SU-DHL-6 (cell line): ENCODE data around the gene ANKS1A.
"Not testable (repeated sequence)": the region's sequence is repeated elsewhere in the genome, so short reads cannot be mapped to it uniquely, and the experiment has no call there.

Source experiments
- H2AFZ ChIP-seq: fragments of 200-600 bp; sonication (generic); 2 replicates; pipeline ENCODE4 v1.6.1; 2014; ENCODE audit warnings: low read depth, mild to moderate bottlenecking, moderate library complexity, mixed read lengths, antibody characterized with exemption, low read length; ENCODE audit not compliant: severe bottlenecking
- H3F3A ChIP-seq: fragments of 200-600 bp; shearing (Covaris generic); 2 replicates; pipeline ENCODE4 v1.6.0; 2016; ENCODE audit warnings: antibody characterized with exemption, mild to moderate bottlenecking; ENCODE audit not compliant: insufficient read depth
- H3K27ac ChIP-seq: fragments of 200-600 bp; sonication (generic); 2 replicates; pipeline ENCODE4 v1.5.1; 2016; ENCODE audit warnings: low read depth, mild to moderate bottlenecking, low read length, moderate library complexity, mixed read lengths
- H3K27me3 ChIP-seq: fragments of 200-600 bp; sonication (generic), shearing (Covaris generic); 2 replicates; pipeline ENCODE4 v1.6.0; 2014; ENCODE audit warnings: mild to moderate bottlenecking, low read length
- H3K36me3 ChIP-seq: fragments of 200-600 bp; sonication (generic); 2 replicates; pipeline ENCODE4 v1.6.1; 2014; ENCODE audit warnings: mild to moderate bottlenecking, low read length, mixed read lengths
- H3K4me2 ChIP-seq: fragments of 300-600, 200-600 bp; shearing (Covaris generic), sonication (generic); 2 replicates; pipeline ENCODE4 v1.6.0; 2014; ENCODE audit warnings: low read length, low read depth, mild to moderate bottlenecking; ENCODE audit not compliant: poor library complexity, severe bottlenecking
- H3K4me3 ChIP-seq: fragments of 200-600 bp; sonication (generic); 2 replicates; pipeline ENCODE4 v1.5.1; 2014; ENCODE audit warnings: antibody characterized with exemption, low read length, mild to moderate bottlenecking, mixed read lengths; ENCODE audit not compliant: insufficient read depth, poor library complexity, severe bottlenecking
- H3K79me2 ChIP-seq: fragments of 200-600 bp; sonication (generic); 2 replicates; pipeline ENCODE4 v1.6.1; 2014; ENCODE audit warnings: mild to moderate bottlenecking, low read length, moderate library complexity; ENCODE audit not compliant: insufficient read depth
- H3K9ac ChIP-seq: fragments of 200-600 bp; sonication (generic); 2 replicates; pipeline ENCODE4 v1.7.0; 2014; ENCODE audit warnings: mild to moderate bottlenecking, low read length
- H3K9me2 ChIP-seq: fragments of 200-600 bp; sonication (generic); replicated peaks from 2 replicates; pipeline ENCODE4 v1.6.1; 2014; ENCODE audit warnings: low read length; ENCODE audit not compliant: insufficient read depth
- H3K9me3 ChIP-seq: fragments of 200-600 bp; sonication (generic); 2 replicates; pipeline ENCODE4 v1.6.1; 2014; ENCODE audit warnings: low read length, mixed read lengths; ENCODE audit not compliant: insufficient read depth
- H4K20me1 ChIP-seq: fragments of 200-600 bp; sonication (generic); 2 replicates; pipeline ENCODE4 v1.6.1; 2014; ENCODE audit warnings: low read depth, mild to moderate bottlenecking, antibody characterized with exemption, low read length, moderate library complexity, mixed read lengths
- EZH2phosphoT487 ChIP-seq: fragments of 200-600 bp; sonication (generic), shearing (Covaris generic); conservative IDR thresholded peaks from 2 replicates; pipeline ENCODE4 v1.6.1; 2018; ENCODE audit warnings: mild to moderate bottlenecking, antibody characterized with exemption, low read length, moderate library complexity, mixed read lengths
- TF ChIP-seq, protein P1 (sequence below): fragments of 200-600 bp; sonication (generic); IDR thresholded peaks from one replicate; pipeline ENCODE4 v1.5.1; 2017; ENCODE audit warnings: antibody characterized with exemption, mild to moderate bottlenecking, low read length, moderate library complexity; ENCODE audit not compliant: insufficient read depth, poor library complexity, severe bottlenecking

ANKS1A gene

DNA sequence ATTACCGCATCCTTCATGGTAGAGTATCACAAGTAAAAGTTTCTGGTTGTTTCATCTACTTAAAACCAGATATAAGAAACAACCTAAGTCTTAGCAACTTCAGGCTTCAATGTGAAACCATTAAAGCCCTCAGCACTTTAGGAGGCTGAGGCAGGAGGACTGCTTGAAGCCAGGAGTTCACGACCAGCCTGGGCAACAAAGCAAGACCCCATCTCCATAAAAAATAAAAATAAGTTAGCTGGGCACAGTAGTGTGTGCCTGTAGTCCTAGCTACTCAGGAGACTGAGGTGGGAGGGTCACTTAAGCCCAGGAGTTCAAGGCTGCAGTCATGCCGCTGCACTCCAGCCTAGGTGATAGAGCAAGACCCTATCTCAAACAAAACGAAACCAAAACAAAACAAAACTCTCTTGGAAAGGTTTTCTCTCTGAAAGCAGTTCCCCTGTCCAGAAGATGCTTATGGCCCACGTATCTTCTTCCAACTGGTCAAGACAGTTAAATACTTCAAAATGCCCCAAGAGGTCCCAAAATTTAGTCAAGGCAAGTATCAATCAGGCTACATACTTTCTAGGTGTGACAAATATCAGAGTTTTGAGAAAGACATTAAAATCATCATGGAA is 11.1 kb upstream of the ANKS1A start:
- TF ChIP-seq, protein P1, sequence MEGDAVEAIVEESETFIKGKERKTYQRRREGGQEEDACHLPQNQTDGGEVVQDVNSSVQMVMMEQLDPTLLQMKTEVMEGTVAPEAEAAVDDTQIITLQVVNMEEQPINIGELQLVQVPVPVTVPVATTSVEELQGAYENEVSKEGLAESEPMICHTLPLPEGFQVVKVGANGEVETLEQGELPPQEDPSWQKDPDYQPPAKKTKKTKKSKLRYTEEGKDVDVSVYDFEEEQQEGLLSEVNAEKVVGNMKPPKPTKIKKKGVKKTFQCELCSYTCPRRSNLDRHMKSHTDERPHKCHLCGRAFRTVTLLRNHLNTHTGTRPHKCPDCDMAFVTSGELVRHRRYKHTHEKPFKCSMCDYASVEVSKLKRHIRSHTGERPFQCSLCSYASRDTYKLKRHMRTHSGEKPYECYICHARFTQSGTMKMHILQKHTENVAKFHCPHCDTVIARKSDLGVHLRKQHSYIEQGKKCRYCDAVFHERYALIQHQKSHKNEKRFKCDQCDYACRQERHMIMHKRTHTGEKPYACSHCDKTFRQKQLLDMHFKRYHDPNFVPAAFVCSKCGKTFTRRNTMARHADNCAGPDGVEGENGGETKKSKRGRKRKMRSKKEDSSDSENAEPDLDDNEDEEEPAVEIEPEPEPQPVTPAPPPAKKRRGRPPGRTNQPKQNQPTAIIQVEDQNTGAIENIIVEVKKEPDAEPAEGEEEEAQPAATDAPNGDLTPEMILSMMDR, result no peak
- no peak for TF ChIP-seq EZH2phosphoT487
- Histone ChIP-seq H3K9me2 (no peaks in the 10 kb centered on the region), H4K20me1 (no peaks in the 10 kb centered on the region), H2AFZ (no peak overlapping the region), H3K9ac (no peak overlapping the region), H3K4me3 (no peak overlapping the region), H3K36me3 (peaks cover 23% of the 10 kb centered on the region; the same call in 1 of the 2 replicates), H3F3A (peaks cover 7% of the 10 kb centered on the region), H3K9me3 (no peaks in the 10 kb centered on the region), H3K27me3 (no peaks in the 10 kb centered on the region), H3K27ac (no peak overlapping the region), H3K4me2 (no peak overlapping the region), H3K79me2 (0 out of 2 replicates have a peak, but pooled peaks cover 3% of the 10 kb centered on the region)

DNA sequence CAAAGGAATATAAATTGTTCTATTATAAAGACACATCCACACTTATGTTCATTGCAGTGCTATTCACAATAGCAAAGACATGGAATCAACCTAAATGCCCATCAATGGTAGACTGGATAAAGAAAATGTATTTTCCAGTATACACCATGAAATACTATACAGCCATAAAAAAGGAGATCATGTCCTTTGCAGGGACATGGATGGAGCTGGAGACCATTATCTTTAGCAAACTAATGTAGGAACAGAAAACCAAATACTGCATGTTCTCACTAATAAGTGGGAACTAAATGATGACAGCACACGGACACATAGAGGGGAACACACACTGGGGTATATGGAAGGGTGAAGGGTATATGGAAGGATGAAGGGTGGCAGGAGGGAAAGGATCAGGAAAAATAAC is 5.0 kb upstream of the ANKS1A start:
- not testable (repeated sequence) for H3K27me3 ChIP-seq, H2AFZ ChIP-seq, H3K4me2 ChIP-seq, H3K27ac ChIP-seq, H3K4me3 ChIP-seq, H3K9ac ChIP-seq, H4K20me1 ChIP-seq, H3K9me3 ChIP-seq, H3K9me2 ChIP-seq
- H3F3A ChIP-seq, result peaks cover 15% of the 10 kb centered on the region
- peaks cover 23% of the 10 kb centered on the region; the same call in 1 of the 2 replicates for H3K36me3 ChIP-seq
- peaks cover 57% of the 10 kb centered on the region for H3K79me2 ChIP-seq

DNA sequence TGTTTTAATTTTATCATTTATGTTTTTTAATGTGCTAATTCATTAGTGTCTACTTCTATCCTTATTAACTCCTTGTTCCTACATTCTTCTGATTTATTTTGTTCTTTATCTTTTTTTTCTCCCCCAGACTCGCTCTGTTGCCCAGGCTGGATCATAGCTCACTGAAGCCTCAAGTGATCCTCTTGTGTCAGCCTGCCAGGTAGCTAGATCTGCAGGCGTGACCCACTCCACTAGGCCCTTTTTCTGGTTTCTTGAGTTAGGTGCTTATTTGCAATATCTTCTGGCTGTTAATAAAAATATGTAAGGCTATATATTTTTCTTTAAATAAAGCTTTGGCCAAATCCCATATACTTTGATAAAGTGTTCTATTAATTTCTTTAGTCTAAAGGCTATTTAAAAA is 4.1 kb upstream of the ANKS1A start:
- Histone ChIP-seq H4K20me1 (no peaks in the 10 kb centered on the region), H3K9me3 (no peaks in the 10 kb centered on the region), H3K79me2 (peaks cover 57% of the 10 kb centered on the region), H3K9ac (no peak overlapping the region), H3K4me3 (no peak overlapping the region), H2AFZ (no peak overlapping the region), H3K9me2 (no peaks in the 10 kb centered on the region), H3K27ac (no peak overlapping the region), H3K27me3 (no peaks in the 10 kb centered on the region), H3K4me2 (peak overlapping the region; percentile 6), H3K36me3 (peaks cover 21% of the 10 kb centered on the region; the same call in 1 of the 2 replicates), H3F3A (peaks cover 15% of the 10 kb centered on the region)
- TF ChIP-seq, protein P1, result no peak
- no peak for TF ChIP-seq EZH2phosphoT487

DNA sequence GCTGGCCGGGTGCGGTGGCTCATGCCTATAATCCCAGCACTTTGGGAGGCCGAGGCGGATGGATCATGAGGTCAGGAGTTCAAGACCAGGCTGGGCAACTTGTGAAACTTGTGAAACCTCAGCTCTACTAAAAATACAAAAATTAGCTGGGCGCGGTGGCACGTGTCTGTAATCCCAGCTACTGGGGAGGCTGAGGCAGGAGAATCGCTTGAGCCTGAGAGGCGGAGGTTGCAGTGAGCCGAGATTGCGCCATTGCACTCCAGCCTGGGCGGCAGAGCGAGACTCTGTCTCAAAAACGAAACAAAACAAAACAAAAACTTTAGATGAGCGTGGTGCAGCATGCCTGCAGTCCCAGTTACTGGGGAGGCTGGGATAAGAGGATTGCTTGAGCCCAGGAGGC is 3.2 kb upstream of the ANKS1A start:
- H3K4me3 ChIP-seq, H3K4me2 ChIP-seq, H3K9ac ChIP-seq, H3K27ac ChIP-seq, H3K27me3 ChIP-seq, H2AFZ ChIP-seq, H3K9me3 ChIP-seq, H4K20me1 ChIP-seq, H3K9me2 ChIP-seq: not testable (repeated sequence)
- H3K36me3 ChIP-seq, result peaks cover 13% of the 10 kb centered on the region; the same call in 1 of the 2 replicates
- H3K79me2 ChIP-seq, result peaks cover 63% of the 10 kb centered on the region
- H3F3A ChIP-seq, result peaks cover 21% of the 10 kb centered on the region
